ENCODE results near the gene SNRNP35.

GRCh38 chr12:123513805-123514204, 55.9 kb downstream of the SNRNP35 start:
- TF ChIP-seq POLR2A (IDR thresholded peaks at IDR 0.05; ENCODE audit: extremely low read depth, insufficient read length) (no peak), CTCF (IDR thresholded peaks at IDR 0.05; ENCODE audit: low read depth, low read length) (no peak), MYC (IDR thresholded peaks at IDR 0.05; ENCODE audit: low read depth, low read length) (no peak)
